ENCODE measurements around the gene FAM83D.

DNA sequence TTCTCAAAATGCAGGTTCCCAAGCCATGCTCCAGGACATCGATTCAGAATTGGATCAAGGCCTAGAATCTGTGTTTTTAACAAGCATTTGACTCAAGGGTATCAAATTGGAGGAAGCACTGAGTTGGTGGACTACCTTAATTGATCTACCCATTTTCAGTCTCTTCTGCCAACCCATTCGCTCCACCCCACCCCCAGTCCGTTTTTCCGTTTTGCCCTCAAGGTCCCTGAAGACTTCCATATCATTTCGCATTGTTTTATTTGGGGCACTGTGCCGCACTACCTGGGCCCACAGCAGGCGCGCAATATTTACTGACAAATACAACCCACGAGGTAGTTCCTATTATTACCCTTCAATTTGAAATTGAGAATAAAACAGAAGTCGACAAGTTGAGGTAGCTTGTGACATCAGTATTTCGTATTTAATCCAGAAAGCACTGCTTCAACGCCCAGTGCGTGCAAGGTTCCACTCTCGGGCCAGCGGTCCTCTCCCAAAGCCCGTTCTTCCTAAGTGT lies 35.4 kb downstream of the FAM83D start:
- no peak for TF ChIP-seq POLR2AphosphoS5 (IDR thresholded peaks at IDR 0.05)
- TF ChIP-seq, protein P1, sequence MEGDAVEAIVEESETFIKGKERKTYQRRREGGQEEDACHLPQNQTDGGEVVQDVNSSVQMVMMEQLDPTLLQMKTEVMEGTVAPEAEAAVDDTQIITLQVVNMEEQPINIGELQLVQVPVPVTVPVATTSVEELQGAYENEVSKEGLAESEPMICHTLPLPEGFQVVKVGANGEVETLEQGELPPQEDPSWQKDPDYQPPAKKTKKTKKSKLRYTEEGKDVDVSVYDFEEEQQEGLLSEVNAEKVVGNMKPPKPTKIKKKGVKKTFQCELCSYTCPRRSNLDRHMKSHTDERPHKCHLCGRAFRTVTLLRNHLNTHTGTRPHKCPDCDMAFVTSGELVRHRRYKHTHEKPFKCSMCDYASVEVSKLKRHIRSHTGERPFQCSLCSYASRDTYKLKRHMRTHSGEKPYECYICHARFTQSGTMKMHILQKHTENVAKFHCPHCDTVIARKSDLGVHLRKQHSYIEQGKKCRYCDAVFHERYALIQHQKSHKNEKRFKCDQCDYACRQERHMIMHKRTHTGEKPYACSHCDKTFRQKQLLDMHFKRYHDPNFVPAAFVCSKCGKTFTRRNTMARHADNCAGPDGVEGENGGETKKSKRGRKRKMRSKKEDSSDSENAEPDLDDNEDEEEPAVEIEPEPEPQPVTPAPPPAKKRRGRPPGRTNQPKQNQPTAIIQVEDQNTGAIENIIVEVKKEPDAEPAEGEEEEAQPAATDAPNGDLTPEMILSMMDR (IDR thresholded peaks at IDR 0.05): no peak
- no peak for TF ChIP-seq POLR2A (IDR thresholded peaks at IDR 0.05)
